Prostate gland (tissue), 2 donors: Measurements from ENCODE around the gene INSIG1. TPM values are rescaled to one million over a fixed set of nuclear protein-coding genes. Genes with fewer than 3 reads are reported as not detected.

Experiments
- DNase-seq: peaks from one replicate; pipeline ENCODE4 v3.0.0-alpha.2; 2019; ENCODE audit warnings: low spot score
- H3K27ac ChIP-seq, 2 donors: fragments of 200-600 bp; sonication (generic); 2 replicates each; pipeline ENCODE4 v1.5.1; 2017 to 2019
- H3K27me3 ChIP-seq: fragments of 200-600 bp; sonication (generic); replicated peaks from 2 replicates; pipeline ENCODE4 v1.5.1; 2019; ENCODE audit not compliant: insufficient read depth
- H3K36me3 ChIP-seq, 2 donors: fragments of 200-600 bp; sonication (generic); 1 replicate in 1 of 2; 2 replicates in 1 of 2; pipeline versions ENCODE4 v1.5.1 to v1.8.1; 2017 to 2019
- H3K4me1 ChIP-seq: fragments of 200-600 bp; sonication (generic); replicated peaks from 2 replicates; pipeline ENCODE4 v1.5.1; 2019
- H3K4me3 ChIP-seq, 2 donors: fragments of 200-600 bp; sonication (generic); 2 replicates each; pipeline ENCODE4 v1.5.1; 2017 to 2019
- H3K9me3 ChIP-seq: fragments of 200-600 bp; sonication (generic); 2 replicates; pipeline ENCODE4 v1.5.1; 2017
- CTCF ChIP-seq, 4 experiments: fragments of 200-600 bp in 2 of 4; fragments of 450-650 bp in 2 of 4; sonication (generic) in 2 of 4; IDR thresholded peaks; 1 replicate in 3 of 4; 2 replicates in 1 of 4; pipeline ENCODE4 v1.5.1; 2016 to 2019; ENCODE audit warnings: antibody characterized with exemption in 4 of 4, mild to moderate bottlenecking in 2 of 4, moderate library complexity in 2 of 4
- POLR2A ChIP-seq: fragments of 450-650 bp; IDR thresholded peaks from one replicate; pipeline ENCODE4 v1.6.1; 2016; ENCODE audit warnings: antibody characterized with exemption, mild to moderate bottlenecking
- POLR2AphosphoS5 ChIP-seq: sonication (generic); formaldehyde crosslinking; IDR thresholded peaks from one replicate; pipeline ENCODE4 v1.6.1; 2017; ENCODE audit warnings: antibody characterized with exemption
- WGBS: methylation state at CpG from one replicate; pipeline ENCODE4 v1.1.5; 2018; 5-methylcytosine and 5-hydroxymethylcytosine counted together
- intact Hi-C: fragments of 100-400 bp; cut with DNase I; formaldehyde crosslinking; loops from one replicate; pipeline ENCODE4 v1.14.2; 2022
- total RNA-seq, 2 donors: library from RNA; depleted of rRNA; stranded (reverse); fragments of >200 nt; gene quantifications; one replicate each; pipeline ENCODE4 v1.1.0, GENCODE V29; 2016

Gene INSIG1
- total RNA-seq, 2 donors from 2014 or later: 60.5 to 112 TPM

GRCh38 chr7:155354371-155355048, 56.8 kb downstream of the INSIG1 start:
- no peak overlapping the region for H3K27ac ChIP-seq
- H3K9me3 ChIP-seq: no peaks in the 10 kb centered on the region
- 77% methylated on average over 19 of the region's 20 CpGs for WGBS
- TF ChIP-seq CTCF (IDR thresholded peaks at IDR 0.05) (no peak), POLR2AphosphoS5 (no peak), POLR2A (no peak)
- no peak overlapping the region for H3K4me3 ChIP-seq
- no peaks in the 10 kb centered on the region for H3K36me3 ChIP-seq
- intact Hi-C loops: no loop called here
- no peak for DNase-seq
- peaks cover 14% of the 10 kb centered on the region for H3K27me3 ChIP-seq
- no peaks in the 10 kb centered on the region for H3K4me1 ChIP-seq

- Histone ChIP-seq H3K27ac (no peak overlapping the region), H3K4me1 (no peaks in the 10 kb centered on the region), H3K4me3 (no peak overlapping the region), H3K36me3 (no peaks in the 10 kb centered on the region), H3K27me3 (peaks cover 8% of the 10 kb centered on the region), H3K9me3 (no peaks in the 10 kb centered on the region)
- TF ChIP-seq POLR2A (no peak), POLR2AphosphoS5 (no peak), CTCF (IDR thresholded peaks at IDR 0.05) (no peak)
- no peak for DNase-seq
- intact Hi-C loops: no loop called here
- WGBS: 90% methylated on average over 11 of the region's 11 CpGs
Measured at GRCh38 chr7:155355176-155355575, 57.5 kb downstream of the INSIG1 start.

GRCh38 chr7:155355745-155356144, 58.1 kb downstream of the INSIG1 start:
- TF ChIP-seq CTCF (IDR thresholded peaks at IDR 0.05) (no peak), POLR2A (no peak), POLR2AphosphoS5 (no peak)
- H3K4me1 ChIP-seq: no peaks in the 10 kb centered on the region
- intact Hi-C loops: loop anchor here (2.0 kb wide), 1 partner anchor 63 kb away; no protein-coding TSS in a partner anchor
- H3K27me3 ChIP-seq: peaks cover 8% of the 10 kb centered on the region
- H3K4me3 ChIP-seq: no peak overlapping the region
- no peak for DNase-seq
- no peaks in the 10 kb centered on the region for H3K9me3 ChIP-seq
- WGBS: 68% methylated on average over 8 of the region's 8 CpGs
- no peaks in the 10 kb centered on the region for H3K36me3 ChIP-seq
- no peak overlapping the region for H3K27ac ChIP-seq

GRCh38 chr7:155356323-155357105, 58.8 kb downstream of the INSIG1 start:
- intact Hi-C loops: loop anchor here (2.0 kb wide), 1 partner anchor 64 kb away; no protein-coding TSS in a partner anchor
- H3K27me3 ChIP-seq: peaks cover 9% of the 10 kb centered on the region
- no peak for TF ChIP-seq POLR2A
- TF ChIP-seq POLR2AphosphoS5: no peak
- TF ChIP-seq CTCF (IDR thresholded peaks at IDR 0.05): no peak
- H3K4me1 ChIP-seq: no peaks in the 10 kb centered on the region
- no peak for DNase-seq
- 38% methylated on average over 14 of the region's 14 CpGs for WGBS
- H3K36me3 ChIP-seq: no peaks in the 10 kb centered on the region
- no peak overlapping the region for H3K27ac ChIP-seq
- H3K4me3 ChIP-seq: no peak overlapping the region
- no peaks in the 10 kb centered on the region for H3K9me3 ChIP-seq
